ENCODE results near the gene ZNF627.
"Not testable (repeated sequence)": the region's sequence is repeated elsewhere in the genome, so short reads cannot be mapped to it uniquely, and the experiment has no call there.

ZNF627 gene

GRCh38 chr19:11597202-11598102, at the start of gene ZNF627:
TSS of gene ZNF627 (plus strand) at chr19:11597483. CDS start at chr19:11597628, 145 bp downstream.
- peak; percentile 95 for DNase-seq (ENCODE audit: low read depth)

- DNase-seq (ENCODE audit: low read depth) = no peak
These were observed 49.2 kb upstream of the ZNF627 start for GRCh38 chr19:11547929-11548700.

GRCh38 chr19:11549386-11549953, 47.8 kb upstream of the ZNF627 start:
- DNase-seq (ENCODE audit: low read depth) = no peak

GRCh38 chr19:11550265-11550664, 47.0 kb upstream of the ZNF627 start:
- no peak for DNase-seq (ENCODE audit: low read depth)

- DNase-seq (ENCODE audit: low read depth) = no peak
These were observed 45.6 kb upstream of the ZNF627 start for GRCh38 chr19:11551603-11552235.

GRCh38 chr19:11552666-11553372, 44.5 kb upstream of the ZNF627 start:
- no peak for DNase-seq (ENCODE audit: low read depth)

GRCh38 chr19:11554160-11554559, 43.1 kb upstream of the ZNF627 start:
- no peak for DNase-seq (ENCODE audit: low read depth)

GRCh38 chr19:11555246-11555645, 42.0 kb upstream of the ZNF627 start:
- DNase-seq (ENCODE audit: low read depth) = no peak

- DNase-seq (ENCODE audit: low read depth) = no peak
These were observed 40.5 kb upstream of the ZNF627 start for GRCh38 chr19:11556634-11557420.

- peak; percentile 97 for DNase-seq (ENCODE audit: low read depth)
These were observed 38.1 kb upstream of the ZNF627 start, which contains the start of gene ELOF1 for GRCh38 chr19:11558881-11559828. TSS of gene ELOF1 (minus strand) at chr19:11559230. CDS start at chr19:11554347, 4,883 bp downstream.

- peak; percentile 77 for DNase-seq (ENCODE audit: low read depth)
These were observed 36.8 kb upstream of the ZNF627 start for GRCh38 chr19:11560404-11561051.

GRCh38 chr19:11563532-11563931, 33.8 kb upstream of the ZNF627 start:
- DNase-seq (ENCODE audit: low read depth) = no peak

- DNase-seq (ENCODE audit: low read depth) = not testable (repeated sequence)
These were observed 33.0 kb upstream of the ZNF627 start for GRCh38 chr19:11564082-11564807.

GRCh38 chr19:11565649-11565980, 31.7 kb upstream of the ZNF627 start:
- DNase-seq (ENCODE audit: low read depth) = not testable (repeated sequence)

- DNase-seq (ENCODE audit: low read depth) = no peak
These were observed 31.1 kb upstream of the ZNF627 start for GRCh38 chr19:11566164-11566563.

GRCh38 chr19:11570039-11570462, 27.2 kb upstream of the ZNF627 start:
- DNase-seq (ENCODE audit: low read depth) = no peak

- not testable (repeated sequence) for DNase-seq (ENCODE audit: low read depth)
These were observed 23.9 kb upstream of the ZNF627 start for GRCh38 chr19:11573354-11573753.

- DNase-seq (ENCODE audit: low read depth) = not testable (repeated sequence)
These were observed 23.5 kb upstream of the ZNF627 start for GRCh38 chr19:11573763-11574162.

Data from CMK (cell line).